ENCODE data around the gene MTMR2. TPM values are rescaled to one million over a fixed set of nuclear protein-coding genes. Genes with fewer than 3 reads are reported as not detected.

MTMR2 gene
- total RNA-seq, 4 donors from 2014 or later: 10.8 to 29.5 (median 21.5) TPM

DNA sequence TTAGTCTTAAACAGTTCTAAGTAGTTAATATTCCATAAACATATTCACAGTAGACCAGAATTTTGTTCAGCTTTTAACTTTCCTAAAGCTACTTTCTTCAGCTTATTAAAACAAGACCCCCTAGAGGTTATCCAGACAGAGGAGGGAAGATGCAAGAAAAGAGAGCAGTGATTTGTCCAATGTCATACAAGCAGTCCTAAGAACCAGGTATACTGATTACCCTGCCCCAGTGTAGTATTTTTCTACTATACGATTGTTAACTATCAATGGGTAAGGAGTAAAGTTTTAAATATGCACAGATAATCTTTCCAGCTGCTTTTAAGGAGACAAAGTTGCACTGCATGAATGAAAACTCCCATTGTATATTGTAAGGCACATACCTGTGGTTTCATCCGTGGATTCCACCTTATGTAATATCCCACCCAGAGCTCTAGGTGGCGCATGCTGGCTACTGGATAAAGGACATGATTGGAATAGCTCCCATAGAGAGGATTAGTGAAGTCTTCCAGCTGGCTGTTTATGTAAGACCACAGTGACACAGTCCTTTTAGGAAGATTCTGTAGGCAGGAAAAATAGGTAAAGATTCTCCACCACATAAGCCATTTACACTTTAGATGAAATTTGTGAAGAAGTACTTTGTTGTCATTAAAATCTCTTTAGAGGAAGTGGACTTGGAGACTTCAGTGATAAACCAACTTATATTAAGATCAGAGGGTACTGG, 88.0 kb downstream of the MTMR2 start:
- Histone ChIP-seq H3K27ac (peak overlapping the region in 1 of 4 donors; percentile 41), H3K9me3 (no peaks in the 10 kb centered on the region), H3K27me3 (no peaks in the 10 kb centered on the region), H3K36me3 (peaks cover 0 to 84% (median 4%) of the 10 kb centered on the region in 3 donors), H3K4me3 (no peak overlapping the region), H3K4me1 (peaks cover 0 to 16% (median 0%) of the 10 kb centered on the region in 3 donors)
- 19 to 20% methylated on average over 3 of the region's 3 CpGs for WGBS, 2 donors
- peak; percentile 2 for DNase-seq
- no peak for TF ChIP-seq POLR2A (IDR thresholded peaks at IDR 0.05)
- TF ChIP-seq, protein P1, sequence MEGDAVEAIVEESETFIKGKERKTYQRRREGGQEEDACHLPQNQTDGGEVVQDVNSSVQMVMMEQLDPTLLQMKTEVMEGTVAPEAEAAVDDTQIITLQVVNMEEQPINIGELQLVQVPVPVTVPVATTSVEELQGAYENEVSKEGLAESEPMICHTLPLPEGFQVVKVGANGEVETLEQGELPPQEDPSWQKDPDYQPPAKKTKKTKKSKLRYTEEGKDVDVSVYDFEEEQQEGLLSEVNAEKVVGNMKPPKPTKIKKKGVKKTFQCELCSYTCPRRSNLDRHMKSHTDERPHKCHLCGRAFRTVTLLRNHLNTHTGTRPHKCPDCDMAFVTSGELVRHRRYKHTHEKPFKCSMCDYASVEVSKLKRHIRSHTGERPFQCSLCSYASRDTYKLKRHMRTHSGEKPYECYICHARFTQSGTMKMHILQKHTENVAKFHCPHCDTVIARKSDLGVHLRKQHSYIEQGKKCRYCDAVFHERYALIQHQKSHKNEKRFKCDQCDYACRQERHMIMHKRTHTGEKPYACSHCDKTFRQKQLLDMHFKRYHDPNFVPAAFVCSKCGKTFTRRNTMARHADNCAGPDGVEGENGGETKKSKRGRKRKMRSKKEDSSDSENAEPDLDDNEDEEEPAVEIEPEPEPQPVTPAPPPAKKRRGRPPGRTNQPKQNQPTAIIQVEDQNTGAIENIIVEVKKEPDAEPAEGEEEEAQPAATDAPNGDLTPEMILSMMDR (IDR thresholded peaks at IDR 0.05): peak; percentile 63 to 89 (median 84)
- intact Hi-C loops (cut with DNase I): loop anchor here (10.0 kb wide), 1 partner anchor 589 kb away; no protein-coding TSS in a partner anchor

DNA sequence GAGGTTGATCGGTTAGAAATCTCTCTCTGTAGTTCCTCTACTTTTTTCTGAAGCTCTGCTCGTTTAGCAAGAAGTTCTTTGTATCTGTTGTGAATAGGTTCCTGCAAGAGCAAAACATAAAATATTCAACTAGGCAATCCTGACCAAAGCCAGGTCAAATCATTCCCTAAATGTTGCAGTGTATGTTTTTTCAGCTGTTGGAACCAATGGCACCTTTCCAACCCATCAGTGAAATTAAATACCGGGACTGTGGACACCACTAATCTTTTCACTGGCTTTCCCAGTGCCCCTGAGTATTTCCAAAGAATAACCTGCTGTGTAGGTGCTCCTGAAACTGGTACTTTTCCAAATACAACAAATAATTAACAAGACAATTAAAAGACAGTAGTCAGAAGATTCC, 88.6 kb downstream of the MTMR2 start:
- TF ChIP-seq, protein P1 (IDR thresholded peaks at IDR 0.05): no peak
- TF ChIP-seq POLR2A (IDR thresholded peaks at IDR 0.05): no peak
- peaks cover 0 to 83% (median 4%) of the 10 kb centered on the region in 3 donors for H3K36me3 ChIP-seq
- no peaks in the 10 kb centered on the region for H3K9me3 ChIP-seq
- peaks cover 0 to 21% (median 0%) of the 10 kb centered on the region in 3 donors for H3K4me1 ChIP-seq
- WGBS, 2 donors: 60 to 66% methylated on average over 3 of the region's 3 CpGs
- no peak for DNase-seq
- no peaks in the 10 kb centered on the region for H3K27me3 ChIP-seq
- intact Hi-C loops (cut with DNase I): loop anchor here (10.0 kb wide), 1 partner anchor 589 kb away; no protein-coding TSS in a partner anchor
- H3K4me3 ChIP-seq: no peak overlapping the region
- H3K27ac ChIP-seq: no peak overlapping the region

DNA sequence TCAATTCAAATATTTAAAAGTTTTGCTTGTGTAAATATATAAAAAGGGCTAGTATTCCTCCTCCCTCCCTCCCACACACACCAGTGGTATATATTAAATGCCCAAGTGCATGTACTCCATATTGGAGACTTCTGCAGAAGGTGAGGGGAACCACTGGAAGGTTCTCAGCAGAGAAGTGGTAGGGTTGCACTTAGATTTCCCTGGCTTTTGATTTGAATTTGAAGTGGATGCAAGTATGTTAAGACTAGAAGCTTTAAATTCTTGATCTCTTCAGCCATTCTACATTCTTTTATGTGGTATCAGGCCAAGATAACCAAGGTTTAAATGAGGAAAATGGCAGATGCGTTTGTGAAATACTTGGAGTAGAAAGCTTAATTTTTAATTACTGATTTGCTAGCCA, 90.5 kb downstream of the MTMR2 start:
- no peaks in the 10 kb centered on the region for H3K27me3 ChIP-seq
- H3K4me3 ChIP-seq: no peak overlapping the region
- DNase-seq: no peak
- H3K4me1 ChIP-seq: peaks cover 0 to 21% (median 0%) of the 10 kb centered on the region in 3 donors
- TF ChIP-seq, protein P1 (IDR thresholded peaks at IDR 0.05): no peak
- TF ChIP-seq POLR2A (IDR thresholded peaks at IDR 0.05): no peak
- no peaks in the 10 kb centered on the region for H3K9me3 ChIP-seq
- no peak overlapping the region for H3K27ac ChIP-seq
- WGBS, 2 donors: 45 to 94% methylated on average over 1 of the region's 1 CpG
- H3K36me3 ChIP-seq: peaks cover 0 to 85% (median 4%) of the 10 kb centered on the region in 3 donors
- intact Hi-C loops (cut with DNase I): loop anchor here (10.0 kb wide), 1 partner anchor 591 kb away; no protein-coding TSS in a partner anchor

DNA sequence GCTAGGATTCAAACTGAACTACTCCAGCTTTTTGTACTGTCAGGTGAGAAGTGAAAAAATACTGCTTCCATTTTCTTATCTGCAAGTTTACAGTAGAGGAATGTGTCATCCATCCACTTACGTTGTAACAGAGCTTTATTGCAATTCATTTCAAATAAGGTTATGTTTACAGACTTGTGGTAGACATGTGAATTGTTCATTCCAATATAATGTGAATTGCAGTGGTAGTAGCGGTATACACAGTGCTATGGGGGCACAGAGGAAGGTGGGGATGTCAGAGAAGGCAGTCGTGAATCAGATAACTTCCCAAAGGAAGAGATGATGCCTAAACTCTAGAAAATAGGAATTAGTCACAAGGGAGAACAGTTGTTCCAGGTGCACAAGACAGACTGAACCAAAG, 91.1 kb downstream of the MTMR2 start:
- Histone ChIP-seq H3K4me3 (no peak overlapping the region), H3K9me3 (no peaks in the 10 kb centered on the region), H3K27ac (no peak overlapping the region), H3K36me3 (peaks cover 0 to 82% (median 4%) of the 10 kb centered on the region in 3 donors), H3K27me3 (no peaks in the 10 kb centered on the region), H3K4me1 (peaks cover 0 to 21% (median 0%) of the 10 kb centered on the region in 3 donors)
- TF ChIP-seq, protein P1 (IDR thresholded peaks at IDR 0.05): no peak
- TF ChIP-seq POLR2A (IDR thresholded peaks at IDR 0.05): no peak
- intact Hi-C loops (cut with DNase I): loop anchor here (10.0 kb wide), 1 partner anchor 592 kb away; no protein-coding TSS in a partner anchor
- no peak for DNase-seq
- 65 to 82% methylated on average over 3 of the region's 3 CpGs for WGBS, 2 donors

DNA sequence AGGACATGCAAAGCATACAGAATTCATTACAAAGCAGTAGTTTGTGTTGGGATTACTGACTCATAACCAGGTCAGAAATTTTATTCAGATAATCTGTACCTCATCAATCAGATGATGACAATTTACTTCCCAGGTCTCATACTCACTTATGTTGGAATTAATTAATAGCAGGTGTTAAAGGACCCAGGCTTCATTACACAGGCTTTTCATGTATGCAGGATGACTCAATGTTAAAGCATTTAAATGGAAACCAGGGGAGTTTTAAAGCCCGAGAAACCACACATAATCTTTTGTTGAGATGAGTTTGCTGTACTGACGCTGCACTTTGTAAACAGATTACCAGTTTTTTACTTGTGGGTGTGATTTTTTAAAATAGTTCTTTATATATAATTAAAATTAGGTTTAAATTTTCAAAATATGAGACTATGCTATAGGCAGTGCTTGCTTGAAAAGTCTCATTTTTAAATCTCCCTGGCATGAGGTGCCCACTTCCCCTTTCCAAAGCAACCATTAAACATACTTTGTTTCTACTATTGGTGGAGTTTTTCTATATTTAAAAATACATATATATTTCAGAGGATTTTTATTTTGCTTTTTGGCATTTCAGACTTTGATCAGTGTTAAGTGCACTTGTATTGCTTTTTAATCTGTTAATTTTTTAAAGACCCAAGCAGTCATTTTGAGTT, 92.6 kb downstream of the MTMR2 start:
- Histone ChIP-seq H3K27ac (peak overlapping the region in 2 of 4 donors; percentile 15 to 40), H3K4me3 (no peak overlapping the region), H3K9me3 (no peaks in the 10 kb centered on the region), H3K27me3 (no peaks in the 10 kb centered on the region), H3K36me3 (peaks cover 0 to 72% (median 4%) of the 10 kb centered on the region in 3 donors), H3K4me1 (peaks cover 0 to 19% (median 0%) of the 10 kb centered on the region in 3 donors)
- intact Hi-C loops (cut with DNase I): loop anchor here (10.0 kb wide), 1 partner anchor 593 kb away; no protein-coding TSS in a partner anchor
- DNase-seq: no peak
- WGBS, 2 donors: 13 to 44% methylated on average over 2 of the region's 2 CpGs
- TF ChIP-seq, protein P1 (IDR thresholded peaks at IDR 0.05): no peak
- no peak for TF ChIP-seq POLR2A (IDR thresholded peaks at IDR 0.05)
